ENCODE results near the gene GSK3B.
A peak's percentile ranks its signal among the peaks of the same experiment; 100 is the strongest.
"Not testable (repeated sequence)": the region's sequence is repeated elsewhere in the genome, so short reads cannot be mapped to it uniquely, and the experiment has no call there.

The GSK3B gene

DNA sequence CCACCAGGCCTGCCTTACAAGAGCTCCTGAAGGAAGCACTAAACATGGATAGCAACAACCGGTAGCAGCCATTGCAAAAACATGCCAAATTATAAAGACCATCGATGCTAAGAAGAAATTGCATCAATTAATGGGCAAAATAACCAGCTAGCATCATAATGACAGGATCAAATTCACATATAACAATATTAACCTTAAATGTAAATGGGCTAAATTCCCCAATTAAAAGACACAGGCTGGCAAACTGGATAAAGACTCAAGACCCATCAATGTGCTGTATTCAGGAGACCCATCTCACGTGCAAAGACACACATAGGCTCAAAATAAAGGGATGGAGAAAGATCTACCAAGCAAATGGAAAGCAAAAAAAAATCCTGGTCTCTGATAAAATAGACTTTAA, 88.5 kb downstream of the GSK3B start:
- DNase-seq (ENCODE audit: low spot score), result not testable (repeated sequence)

DNA sequence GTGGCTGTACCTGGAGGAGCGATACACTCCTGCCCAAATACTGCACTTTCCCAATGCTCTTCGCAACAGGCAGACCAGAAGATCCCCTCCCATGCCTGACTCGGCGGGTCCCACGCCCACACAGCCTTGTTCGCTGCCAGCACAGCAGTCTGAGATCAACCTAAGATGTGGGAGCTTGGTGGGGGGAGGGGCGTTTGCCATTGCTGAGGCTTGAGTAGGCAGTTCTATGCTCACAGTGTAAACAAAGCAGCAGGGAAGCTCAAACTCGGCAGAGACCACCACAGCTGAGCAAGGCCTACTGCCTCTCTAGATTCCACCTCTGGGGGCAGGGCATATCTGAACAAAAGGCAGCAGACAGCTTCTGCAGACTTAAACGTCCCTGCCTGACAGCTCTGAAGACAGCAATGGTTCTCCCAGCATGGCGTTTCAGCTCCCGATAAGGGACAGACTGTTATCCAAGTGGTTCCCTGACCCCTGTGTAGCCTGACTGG, 90.2 kb downstream of the GSK3B start:
- not testable (repeated sequence) for DNase-seq (ENCODE audit: low spot score)

DNA sequence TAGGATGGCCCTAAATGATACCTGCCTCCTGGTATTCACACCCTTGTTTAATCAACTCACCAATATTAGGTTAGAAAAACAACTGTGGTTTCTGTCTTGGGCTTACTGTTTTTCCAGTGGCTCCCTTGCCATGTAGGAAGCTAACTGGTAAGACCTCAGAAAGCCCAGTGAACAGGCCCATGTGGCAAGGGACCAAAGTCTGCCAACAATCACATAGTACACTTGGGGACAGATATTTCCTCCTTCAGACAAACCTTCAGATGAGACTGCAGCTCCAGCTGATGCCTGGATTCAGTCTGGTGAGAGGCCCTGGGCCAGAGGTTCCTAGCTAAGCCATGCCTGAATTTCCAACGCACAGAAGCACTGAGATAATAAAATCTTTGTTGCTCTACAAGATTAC, 96.1 kb downstream of the GSK3B start:
- no peak for DNase-seq (ENCODE audit: low spot score)

DNA sequence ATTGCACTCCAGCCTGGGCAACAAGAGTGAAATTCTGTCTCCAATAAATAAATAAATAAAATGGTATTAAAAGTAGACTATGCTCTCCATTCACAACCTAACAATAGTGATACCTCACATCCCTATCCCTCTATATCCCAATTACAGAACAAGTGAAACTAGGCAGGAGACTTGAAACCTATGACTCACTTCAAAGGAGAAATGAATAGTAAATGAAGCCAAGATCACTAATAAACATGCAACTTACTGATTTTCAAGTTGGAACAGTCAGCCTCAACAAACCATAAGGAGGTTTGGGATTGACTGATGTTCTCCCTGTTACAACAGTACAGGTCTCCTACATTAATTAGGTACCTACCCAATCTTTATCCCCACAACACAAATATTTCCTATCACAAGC, 103.4 kb downstream of the GSK3B start:
- DNase-seq (ENCODE audit: low spot score), result no peak

DNA sequence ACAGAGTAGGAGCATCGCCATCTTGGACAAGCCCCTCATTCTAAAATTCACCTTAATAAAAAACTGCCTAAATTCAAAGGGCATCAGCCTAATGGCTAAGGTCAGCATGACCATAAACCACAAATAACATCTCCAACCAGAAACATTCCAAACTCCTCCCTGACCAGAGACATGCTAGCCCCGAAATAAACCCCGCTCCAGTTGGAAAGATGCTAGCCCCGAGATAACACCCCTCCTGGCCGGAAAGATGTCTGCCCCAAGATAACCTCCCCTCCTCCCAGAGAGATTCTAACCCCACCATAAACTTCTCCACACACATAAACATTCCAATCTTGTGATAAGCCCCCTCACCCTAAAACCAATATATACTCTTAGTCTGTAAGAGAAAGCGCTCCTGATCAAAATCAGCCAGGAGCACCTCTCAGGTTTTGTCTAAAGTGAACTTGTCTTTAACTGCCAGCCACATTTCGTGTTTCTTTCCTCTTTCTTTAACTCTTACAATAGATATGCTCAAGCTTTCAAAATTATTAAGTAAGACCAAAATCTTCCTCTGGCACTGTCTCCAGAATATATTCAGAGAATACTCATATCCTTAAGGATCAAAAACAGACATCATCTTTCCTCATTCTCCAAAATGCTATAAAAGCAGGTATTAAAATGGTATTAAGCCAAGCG, 104.1 kb downstream of the GSK3B start:
- no peak for DNase-seq (ENCODE audit: low spot score)

DNA sequence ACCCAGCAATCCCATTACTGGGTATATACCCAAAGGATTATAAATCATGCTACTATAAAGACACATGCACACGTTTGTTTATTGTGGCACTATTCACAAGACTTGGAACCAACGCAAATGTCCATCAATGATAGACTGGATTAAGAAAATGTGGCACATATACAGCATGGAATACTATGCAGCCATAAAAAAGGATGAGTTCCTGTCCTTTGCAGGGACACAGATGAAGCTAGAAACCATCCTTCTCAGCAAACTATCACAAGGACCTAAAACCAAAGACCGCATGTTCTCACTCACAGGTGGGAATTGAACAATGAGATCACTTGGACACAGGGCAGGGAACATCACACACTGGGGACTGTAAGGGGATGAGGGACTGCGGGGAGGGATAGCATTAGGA, 107.4 kb downstream of the GSK3B start:
- not testable (repeated sequence) for DNase-seq (ENCODE audit: low spot score)

DNA sequence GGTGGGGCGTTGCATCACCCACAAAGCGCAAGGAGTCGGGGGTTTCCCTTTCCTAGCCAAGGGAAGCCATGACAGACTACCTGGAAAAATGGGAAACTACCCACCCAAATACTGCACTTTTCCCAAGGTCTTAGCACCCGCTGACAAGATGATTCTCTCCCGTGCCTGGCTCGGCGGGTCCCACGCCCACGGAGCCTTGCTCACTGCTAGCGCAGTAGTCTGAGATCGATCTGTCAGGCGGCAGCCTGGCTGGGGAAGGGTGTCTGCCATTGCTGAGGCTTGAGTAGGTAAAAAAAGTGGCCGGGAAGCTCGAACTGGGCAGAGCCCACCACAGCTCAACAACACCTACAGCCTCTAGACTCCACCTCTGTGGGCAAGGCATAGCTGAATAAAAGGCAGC, 112.9 kb downstream of the GSK3B start:
- no peak for DNase-seq (ENCODE audit: low spot score)

DNA sequence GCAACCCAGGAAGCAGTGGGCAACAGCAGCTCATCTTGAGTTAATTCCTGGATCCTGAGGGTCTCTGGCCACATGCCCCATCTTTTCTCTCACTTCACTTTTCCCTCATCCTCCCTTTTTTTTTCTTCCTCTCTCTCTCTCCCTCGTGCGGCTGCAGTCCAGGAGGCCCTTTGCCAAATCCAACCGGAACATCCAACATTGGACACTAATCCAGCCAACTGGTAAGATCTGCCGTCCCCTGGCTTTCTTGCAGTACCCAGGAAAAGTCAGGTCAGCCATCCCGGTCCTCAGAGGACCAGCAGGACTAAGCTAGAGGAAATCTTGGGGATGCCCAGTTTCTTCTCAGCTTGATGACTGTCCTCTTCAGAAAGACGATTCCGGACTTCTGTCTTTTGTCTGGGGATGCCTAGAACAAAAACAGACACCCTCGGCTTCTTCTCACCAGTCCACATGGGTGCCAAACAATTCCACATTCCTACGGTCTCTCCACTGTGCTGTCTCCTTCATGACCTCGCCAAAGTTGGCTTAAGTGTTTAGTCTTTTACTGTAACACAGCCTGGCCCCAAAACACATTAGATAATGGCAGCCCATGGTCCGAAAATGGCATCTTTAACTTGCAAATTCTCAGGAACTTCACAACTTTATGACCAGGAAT, 115.6 kb downstream of the GSK3B start:
- no peak for DNase-seq (ENCODE audit: low spot score)

DNA sequence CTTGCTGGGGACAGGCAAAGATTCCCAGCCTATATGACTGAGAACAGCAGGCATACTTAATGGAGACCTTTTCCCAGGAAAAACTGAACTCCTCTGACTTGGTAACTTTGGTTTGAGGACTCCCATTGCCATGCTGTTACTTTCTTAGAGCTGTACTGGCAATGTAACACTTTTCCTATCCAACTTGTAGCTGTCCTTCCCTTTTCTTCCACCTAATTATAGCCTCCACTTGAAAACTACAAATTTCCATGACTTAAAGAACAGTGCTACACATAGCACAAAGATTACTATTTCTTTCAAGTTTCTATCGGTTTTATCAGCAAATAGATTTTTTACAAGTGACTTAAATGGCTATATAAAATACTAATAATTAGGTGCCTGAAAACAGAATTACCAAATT, 116.9 kb downstream of the GSK3B start:
- DNase-seq (ENCODE audit: low spot score), result no peak

DNA sequence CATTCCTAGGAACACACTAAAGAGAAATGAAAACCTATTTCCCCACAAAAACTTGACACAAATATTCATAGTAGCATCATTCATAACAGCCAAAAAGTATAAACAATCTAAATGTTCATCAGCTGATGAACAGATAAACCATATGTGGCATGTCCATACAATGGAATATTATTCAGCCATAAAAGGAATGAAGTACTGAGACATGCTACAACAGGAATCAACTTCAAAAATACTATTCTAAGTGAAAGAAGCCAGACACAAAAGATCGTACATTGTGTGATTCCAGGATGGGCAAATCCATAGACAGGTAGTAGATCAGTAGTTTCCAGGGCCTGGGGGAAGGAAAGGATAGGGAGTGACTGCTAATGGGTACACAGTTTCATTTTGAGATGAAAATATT, 118.0 kb downstream of the GSK3B start:
- no peak for DNase-seq (ENCODE audit: low spot score)

DNA sequence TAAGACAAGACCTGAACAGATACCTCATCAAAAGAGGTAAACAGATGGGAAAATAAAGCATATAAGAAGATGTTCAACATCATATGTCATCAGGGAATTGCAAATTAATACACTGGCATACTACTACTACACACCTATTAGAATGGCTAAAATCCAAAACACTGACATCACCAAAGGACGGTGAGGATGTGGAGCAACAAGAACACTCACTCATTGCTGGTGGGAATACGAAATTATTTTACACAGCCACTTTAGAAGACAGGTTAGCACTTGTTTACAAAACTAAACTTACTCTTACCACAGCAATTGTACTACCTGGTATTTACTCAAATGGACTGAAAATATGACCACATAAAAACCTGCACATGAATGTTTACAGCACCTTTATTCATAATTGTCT, 119.6 kb downstream of the GSK3B start:
- DNase-seq (ENCODE audit: low spot score), result no peak

DNA sequence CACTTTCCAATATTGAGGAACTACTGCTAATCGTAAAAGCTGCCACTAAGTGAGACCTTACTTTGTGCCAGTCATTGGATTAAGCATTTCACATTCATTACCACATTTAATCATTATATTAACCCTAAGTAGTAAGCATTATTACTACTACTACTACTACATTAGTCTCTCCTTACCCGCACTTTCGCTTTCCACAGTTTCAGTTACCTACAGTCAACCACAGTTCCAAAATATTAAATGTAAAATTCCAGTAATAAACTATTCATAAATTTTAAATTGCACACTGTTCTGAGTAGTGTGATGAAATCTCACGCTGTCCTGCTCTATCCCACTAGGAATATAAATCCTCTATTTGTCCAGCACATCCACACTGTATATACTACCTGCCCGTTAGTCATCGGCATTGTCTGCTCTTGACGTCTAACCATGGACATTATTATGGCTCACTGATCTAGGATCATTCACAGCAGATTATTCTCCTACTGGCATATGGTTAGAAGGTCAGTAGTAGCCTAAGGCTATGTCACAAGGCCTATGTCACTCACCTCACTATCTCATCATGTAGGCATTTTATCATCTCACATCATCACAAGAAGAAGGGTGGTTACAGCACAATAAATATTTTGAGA, 121.1 kb downstream of the GSK3B start:
- no peak for DNase-seq (ENCODE audit: low spot score)

DNA sequence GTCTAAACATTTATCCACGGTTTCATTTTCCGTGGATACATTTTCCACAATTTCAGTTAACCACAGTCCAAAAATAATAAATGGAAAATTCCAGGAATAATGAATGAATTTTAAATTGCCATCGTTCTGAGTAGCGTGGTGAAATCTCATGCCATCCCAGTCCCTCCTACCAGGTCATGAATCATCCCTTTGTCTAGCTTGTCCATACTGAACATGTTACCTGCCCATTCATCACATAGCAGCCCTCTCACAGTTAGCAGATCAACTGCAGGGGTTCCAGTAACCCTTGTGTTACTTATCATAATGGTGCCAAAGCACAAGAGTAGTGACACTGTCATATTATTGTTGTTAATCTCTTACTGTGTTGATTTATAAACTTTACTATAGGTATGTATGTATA, 124.5 kb downstream of the GSK3B start:
- DNase-seq (ENCODE audit: low spot score), result no peak

DNA sequence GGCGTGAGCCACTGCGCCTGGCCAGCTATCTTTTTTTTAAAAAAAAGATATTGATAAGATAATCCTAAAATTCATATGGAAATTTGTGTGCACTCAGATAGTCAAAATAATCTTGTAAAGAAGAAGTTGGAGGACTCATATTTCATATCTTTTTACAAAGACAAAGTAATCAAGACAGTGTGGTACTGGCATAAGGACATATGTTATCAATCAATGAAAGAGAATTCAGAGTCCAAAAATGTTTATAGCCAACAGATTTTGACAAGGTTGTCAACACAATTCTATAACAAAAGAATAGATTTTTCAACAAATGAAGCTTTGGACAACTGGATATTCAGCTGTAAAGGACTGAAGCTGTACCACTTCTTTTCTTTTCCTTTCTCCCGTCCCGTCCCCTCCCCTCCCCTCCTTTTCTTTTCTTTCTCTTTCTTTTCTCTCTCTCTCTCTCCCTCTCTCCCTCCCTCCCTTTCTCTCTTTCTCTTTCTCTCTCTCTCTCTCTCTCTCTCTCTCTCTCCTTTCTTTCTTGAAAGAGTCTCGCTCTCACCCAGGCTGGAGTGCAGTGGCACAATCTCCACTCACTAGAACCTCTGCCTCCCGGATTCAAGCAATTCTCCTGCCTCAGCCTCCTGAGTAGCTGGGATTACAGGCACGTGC, 126.8 kb downstream of the GSK3B start:
- DNase-seq (ENCODE audit: low spot score), result no peak

DNA sequence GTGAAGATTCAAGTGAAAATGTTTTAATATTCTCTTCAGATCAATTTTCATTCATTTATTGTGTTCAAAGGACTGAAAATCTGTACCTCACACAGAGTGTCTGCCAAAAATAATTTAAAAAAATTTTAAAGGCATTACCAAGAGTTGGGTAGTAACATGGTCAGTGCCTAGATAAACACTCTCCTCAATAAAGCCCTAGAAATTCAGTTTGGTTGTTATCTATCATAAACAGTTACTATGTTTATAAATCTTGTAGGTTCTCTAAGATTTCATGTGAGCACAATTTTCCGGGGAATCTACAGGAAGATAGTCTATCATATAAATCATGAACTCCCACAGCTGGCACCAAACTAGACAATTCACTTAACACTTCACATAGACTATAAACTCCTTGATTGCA, 128.6 kb downstream of the GSK3B start:
- DNase-seq (ENCODE audit: low spot score), result no peak

DNA sequence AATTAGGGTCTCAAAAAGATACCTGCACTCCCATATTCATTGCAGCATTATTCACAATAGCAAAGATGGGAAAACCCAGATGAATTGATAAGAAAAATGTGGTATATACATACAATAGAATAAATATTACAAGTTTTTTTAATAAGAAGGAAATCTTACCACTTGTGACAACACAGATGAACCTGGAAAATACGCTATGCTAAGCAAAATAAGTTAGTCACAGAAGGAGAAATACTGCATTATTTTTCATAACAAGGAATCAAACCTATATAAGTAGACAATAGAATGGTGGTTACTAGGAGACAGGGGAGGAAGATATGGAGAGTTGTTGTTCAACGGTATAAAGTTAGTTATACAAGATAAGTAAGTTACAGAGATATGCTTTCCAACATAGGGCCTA, 130.0 kb downstream of the GSK3B start:
- no peak for DNase-seq (ENCODE audit: low spot score)

DNA sequence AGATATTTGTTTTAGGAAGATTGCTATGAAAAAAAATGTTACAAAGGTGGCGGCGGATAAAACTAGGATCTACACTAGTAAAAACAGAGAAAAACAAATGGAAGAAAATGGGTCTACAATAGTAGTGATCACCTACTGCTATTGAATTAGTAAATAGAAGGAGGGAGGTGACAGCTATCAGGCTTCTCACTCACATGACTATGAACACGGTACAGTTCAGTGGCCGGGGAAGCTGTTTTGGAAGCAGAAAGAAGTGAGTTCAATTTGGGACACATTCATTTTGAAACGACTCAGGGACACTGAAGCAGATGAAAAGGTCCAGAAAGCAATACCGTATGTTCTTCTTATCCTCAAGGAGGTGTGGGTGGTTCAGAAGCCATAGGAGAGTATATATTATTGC, 138.3 kb downstream of the GSK3B start:
- no peak for DNase-seq (ENCODE audit: low spot score)

DNA sequence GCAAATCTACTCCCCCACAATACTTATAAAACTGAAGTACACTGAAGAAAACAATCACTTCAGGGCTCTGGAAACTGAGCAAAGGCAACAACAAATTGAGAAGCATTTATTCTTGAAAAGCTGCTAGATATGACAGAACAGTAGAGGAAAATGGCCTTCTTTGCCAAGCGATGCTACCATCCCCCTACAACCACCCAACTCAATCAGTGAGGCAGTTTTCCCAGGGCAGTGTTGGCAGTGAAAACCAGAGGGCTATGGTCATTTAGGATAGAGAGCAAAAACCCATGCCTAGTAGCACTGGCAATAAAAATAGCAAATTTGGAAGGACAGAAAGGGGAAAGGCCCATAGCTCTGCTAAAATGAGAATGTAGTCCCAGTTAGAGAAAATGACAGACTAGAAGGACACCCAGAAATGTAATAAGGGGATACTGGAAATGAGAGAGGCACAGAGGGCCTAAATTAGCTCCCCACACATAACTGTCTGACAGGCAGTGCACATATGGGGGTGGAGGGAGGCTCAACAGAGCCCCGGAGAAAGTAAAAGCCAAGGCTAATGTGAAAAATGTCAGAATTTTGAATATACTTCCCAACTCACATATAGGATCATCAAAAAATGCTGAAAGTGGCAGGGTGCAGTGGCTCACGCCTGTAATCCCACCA, 143.5 kb downstream of the GSK3B start:
- DNase-seq (ENCODE audit: low spot score), result peak; percentile 2

DNA sequence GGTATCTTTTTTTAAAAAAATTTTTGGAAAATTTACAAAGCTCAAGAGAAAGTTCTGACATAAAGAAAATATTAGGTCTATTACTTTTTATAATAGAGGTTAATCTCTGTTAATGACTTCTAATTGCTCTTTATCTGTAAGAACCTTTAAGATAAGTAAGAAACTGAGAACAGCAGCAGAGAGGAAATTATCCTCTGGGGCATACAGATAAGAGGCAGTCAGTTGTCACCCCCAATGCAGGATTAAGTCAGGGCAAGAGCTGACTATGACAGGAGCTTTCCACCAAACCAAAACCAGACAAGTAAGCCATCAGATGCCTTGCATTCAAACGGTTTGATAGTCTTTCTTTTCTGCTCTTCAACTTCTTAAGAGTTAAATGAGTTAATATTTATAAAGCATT, 149.0 kb downstream of the GSK3B start:
- DNase-seq (ENCODE audit: low spot score), result no peak

DNA sequence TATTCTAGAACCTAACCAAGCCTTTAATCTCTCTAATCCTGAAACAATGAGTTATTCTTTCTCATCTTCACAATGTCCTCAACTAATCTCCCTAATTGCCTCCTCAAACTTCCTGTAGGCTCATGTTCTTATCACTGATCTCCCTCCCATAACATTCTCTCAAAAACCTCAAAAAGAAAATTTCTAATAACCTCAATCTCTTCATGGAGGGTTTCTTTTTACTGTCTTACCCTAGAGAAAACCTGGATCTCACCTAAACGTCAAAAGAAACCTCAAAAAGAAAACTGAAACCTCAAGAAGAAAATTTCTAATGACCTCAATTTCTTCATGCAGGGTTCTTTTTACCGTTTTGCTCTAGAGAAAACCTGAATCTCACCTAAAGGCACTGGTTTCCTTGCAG, 150.2 kb downstream of the GSK3B start:
- no peak for DNase-seq (ENCODE audit: low spot score)

DNA sequence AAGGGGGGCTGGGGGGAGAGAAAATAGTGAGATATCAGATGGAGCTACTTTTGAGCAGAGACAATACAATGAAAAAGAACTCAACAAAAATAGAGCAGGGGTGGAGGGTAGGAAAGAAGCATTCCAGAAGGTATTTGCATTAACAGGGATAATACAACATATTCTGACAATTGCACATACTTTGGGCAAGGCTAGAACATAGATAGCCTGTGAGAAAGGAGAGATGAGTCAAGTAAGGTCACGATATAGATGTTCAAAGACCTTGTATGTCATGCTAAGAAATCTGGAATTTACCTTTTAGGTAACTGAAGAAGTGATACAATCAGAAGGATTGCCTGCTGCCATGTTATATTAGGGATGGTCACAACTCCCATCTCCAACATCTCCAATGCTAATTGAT, 155.2 kb downstream of the GSK3B start:
- no peak for DNase-seq (ENCODE audit: low spot score)

DNA sequence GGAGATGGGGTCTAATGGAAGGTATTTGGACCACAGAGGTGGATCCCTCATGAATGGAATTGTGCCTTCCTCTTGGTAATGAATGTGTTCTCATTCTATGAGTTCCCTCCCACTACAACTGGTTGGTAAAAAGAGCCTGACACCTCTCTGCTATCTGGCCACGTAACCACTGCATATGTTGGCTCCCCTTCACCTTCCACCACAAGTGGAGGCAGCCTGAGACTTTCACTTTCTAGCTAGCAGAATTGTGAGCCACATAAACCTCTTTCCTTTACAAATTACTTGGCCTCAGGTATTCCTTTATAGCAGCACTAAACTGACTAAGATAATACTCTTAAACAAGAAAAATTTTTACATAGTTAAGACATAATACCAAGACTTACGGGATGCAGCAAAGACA, 157.0 kb downstream of the GSK3B start:
- DNase-seq (ENCODE audit: low spot score), result no peak
